Measurements from ENCODE around the gene SFXN5.

The SFXN5 gene

DNA sequence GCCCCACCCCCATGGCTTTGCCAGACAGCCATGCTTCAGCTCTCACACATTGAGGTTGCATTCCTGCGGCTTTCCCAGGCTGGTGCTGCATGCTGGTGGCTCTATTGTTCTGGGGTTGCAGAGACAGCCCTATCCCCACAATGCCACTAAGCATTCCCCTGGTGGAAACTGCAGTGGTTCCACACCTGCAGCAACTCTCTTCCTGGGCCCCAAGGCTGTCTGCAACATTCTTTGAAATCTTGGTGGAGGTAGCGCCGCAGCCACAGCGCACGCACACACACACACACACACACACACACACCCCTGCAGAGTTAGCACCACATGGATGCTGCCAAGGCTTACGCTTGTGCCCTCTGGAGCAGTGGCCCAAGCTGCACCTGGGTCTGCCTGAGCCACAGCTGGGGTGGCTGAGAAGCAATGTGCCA lies 21.4 kb downstream of the SFXN5 start:
- H3K27me3 ChIP-seq, result no peaks in the 10 kb centered on the region
- DNase-seq, result no peak

DNA sequence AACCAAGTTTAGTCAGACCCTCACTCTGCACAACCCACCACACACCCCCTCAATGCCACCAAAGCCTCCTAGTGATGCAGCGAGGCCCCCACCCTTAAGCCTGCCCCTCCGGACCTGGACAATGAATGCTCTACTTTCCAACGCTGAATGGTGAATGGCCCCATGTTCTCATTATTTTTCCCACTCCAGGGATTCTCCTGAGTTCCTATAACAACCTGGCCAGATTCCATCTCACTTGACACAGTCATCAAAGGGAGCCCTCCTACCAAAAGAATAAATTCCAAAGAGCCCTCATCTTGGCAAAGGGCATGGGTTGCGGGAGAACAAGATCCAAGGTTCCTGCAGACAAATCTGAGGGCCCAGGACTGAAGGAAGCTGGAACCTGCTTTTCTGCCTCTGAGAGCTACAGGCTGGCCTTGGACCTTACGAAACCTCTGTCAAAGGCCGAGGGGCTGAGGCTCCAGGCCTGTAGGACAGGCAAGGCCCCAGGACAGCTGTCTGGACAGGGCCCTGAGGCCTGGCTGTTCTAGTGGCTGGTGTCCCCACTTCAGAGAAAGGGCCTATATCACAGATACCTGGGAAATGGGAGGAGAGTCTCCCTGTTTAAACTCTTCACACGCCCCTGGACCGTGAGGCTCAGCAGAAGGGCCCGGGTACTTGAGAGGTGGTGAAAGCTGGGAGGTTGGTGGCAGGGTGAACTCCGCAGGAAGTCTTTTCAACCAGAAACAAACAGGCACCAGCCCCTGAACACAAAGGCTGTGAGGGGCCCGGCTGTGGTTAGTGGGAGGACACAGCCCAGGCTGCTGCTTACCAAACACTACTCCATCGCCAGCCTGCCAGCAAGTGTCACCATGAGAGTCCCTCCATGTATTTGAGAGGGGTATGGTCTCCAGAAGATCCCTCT lies 27.3 kb downstream of the SFXN5 start:
- Histone ChIP-seq H3K4me1 (no peaks in the 10 kb centered on the region), H3K9me3 (no peaks in the 10 kb centered on the region), H3K27me3 (no peaks in the 10 kb centered on the region), H3K36me3 (no peaks in the 10 kb centered on the region), H3K4me3 (ENCODE audit: low read depth, low read length) (no peak overlapping the region)
- DNase-seq, result no peak
- TF ChIP-seq, protein P1, sequence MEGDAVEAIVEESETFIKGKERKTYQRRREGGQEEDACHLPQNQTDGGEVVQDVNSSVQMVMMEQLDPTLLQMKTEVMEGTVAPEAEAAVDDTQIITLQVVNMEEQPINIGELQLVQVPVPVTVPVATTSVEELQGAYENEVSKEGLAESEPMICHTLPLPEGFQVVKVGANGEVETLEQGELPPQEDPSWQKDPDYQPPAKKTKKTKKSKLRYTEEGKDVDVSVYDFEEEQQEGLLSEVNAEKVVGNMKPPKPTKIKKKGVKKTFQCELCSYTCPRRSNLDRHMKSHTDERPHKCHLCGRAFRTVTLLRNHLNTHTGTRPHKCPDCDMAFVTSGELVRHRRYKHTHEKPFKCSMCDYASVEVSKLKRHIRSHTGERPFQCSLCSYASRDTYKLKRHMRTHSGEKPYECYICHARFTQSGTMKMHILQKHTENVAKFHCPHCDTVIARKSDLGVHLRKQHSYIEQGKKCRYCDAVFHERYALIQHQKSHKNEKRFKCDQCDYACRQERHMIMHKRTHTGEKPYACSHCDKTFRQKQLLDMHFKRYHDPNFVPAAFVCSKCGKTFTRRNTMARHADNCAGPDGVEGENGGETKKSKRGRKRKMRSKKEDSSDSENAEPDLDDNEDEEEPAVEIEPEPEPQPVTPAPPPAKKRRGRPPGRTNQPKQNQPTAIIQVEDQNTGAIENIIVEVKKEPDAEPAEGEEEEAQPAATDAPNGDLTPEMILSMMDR (IDR thresholded peaks at IDR 0.05; ENCODE audit: low read depth, low read length), result no peak

More for the DNA sequence above, 21.4 kb downstream of the SFXN5 start:
- Histone ChIP-seq H3K4me3 (ENCODE audit: low read depth, low read length) (no peak overlapping the region), H3K4me1 (no peaks in the 10 kb centered on the region), H3K36me3 (no peaks in the 10 kb centered on the region), H3K9me3 (no peaks in the 10 kb centered on the region)
- TF ChIP-seq, protein P1 (IDR thresholded peaks at IDR 0.05; ENCODE audit: low read depth, low read length), result no peak

DNA sequence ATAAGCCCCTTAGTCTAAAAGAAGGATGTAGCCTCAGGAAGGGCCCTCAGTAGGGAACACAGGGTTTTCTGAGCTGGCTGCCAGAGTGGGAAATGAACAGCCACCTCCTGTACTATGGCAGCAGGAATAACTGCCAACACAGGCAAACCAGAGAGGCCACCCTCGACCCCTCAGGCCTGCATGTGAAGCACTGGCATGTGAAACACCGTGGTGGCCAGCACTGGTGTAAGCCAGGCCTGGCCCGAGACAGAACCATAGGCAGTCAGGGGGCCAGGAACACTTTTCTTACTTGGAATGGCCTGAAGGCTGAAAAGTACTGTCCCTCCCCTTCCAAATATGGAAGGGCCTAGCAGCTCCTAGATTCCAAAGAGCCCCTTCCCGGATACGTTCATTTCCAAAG lies 28.2 kb downstream of the SFXN5 start:
- no peak for DNase-seq
- no peaks in the 10 kb centered on the region for H3K4me1 ChIP-seq
- no peaks in the 10 kb centered on the region for H3K27me3 ChIP-seq
- H3K36me3 ChIP-seq, result no peaks in the 10 kb centered on the region
- no peaks in the 10 kb centered on the region for H3K9me3 ChIP-seq
- TF ChIP-seq, protein P1 (IDR thresholded peaks at IDR 0.05; ENCODE audit: low read depth, low read length), result no peak
- H3K4me3 ChIP-seq (ENCODE audit: low read depth, low read length), result no peak overlapping the region

DNA sequence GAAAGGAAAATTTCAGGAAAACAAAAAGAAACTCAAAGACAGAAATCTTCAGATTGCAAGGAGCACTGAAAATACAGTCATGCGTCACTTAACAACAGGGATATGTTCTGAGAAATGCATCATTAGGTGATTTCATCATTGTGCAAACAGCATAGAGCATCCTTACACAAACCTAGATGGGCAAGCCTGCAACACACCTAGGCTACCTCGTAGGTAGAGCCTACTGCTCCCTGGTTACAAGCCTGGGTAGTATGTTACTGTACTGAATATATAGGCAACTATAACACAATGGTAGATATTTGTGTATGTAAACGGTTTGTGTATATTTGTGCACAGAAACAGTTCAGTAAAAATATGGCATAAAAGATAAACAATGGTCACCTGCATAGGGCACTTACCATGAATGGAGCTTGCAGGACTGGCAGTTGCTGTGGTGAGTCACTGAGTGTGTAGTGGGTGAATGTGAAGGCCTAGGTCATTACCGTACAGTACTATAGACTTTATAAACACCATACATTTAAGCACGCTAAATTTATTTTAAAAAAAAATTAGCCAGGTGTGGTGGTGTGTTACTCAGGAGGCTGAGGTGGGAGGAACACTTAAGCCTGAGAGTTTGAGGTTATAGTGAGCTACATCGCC lies 33.4 kb downstream of the SFXN5 start:
- H3K4me1 ChIP-seq, result no peaks in the 10 kb centered on the region
- no peak for DNase-seq

DNA sequence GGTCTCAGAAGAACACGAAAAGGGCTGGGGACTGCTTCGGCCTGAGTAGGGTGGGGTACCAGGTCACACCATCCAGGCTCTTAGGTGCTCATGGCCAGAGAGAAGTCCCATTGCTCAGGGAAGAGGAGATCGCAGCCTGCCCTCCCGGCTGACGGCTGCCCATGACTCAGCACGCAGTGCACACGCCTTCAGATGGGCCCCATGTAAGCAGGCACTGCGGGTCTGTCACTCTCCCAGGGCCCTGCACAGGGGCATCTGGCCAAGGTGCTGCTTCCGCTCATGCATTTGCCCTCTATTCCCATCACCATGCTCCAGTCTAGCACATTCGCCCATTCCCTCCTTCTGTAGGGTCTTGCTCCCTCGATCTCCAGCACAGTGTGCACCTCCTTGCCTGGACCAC lies 34.7 kb downstream of the SFXN5 start:
- TF ChIP-seq, protein P1 (IDR thresholded peaks at IDR 0.05; ENCODE audit: low read depth, low read length), result no peak
- no peaks in the 10 kb centered on the region for H3K4me1 ChIP-seq
- H3K4me3 ChIP-seq (ENCODE audit: low read depth, low read length), result no peak overlapping the region
- peak; percentile 17 for DNase-seq
- H3K9me3 ChIP-seq, result no peaks in the 10 kb centered on the region
- no peaks in the 10 kb centered on the region for H3K27me3 ChIP-seq
- no peaks in the 10 kb centered on the region for H3K36me3 ChIP-seq

More for the DNA sequence above, 33.4 kb downstream of the SFXN5 start:
- H3K4me3 ChIP-seq (ENCODE audit: low read depth, low read length), result no peak overlapping the region
- H3K36me3 ChIP-seq, result no peaks in the 10 kb centered on the region
- no peaks in the 10 kb centered on the region for H3K27me3 ChIP-seq
- TF ChIP-seq, protein P1 (IDR thresholded peaks at IDR 0.05; ENCODE audit: low read depth, low read length), result no peak
- no peaks in the 10 kb centered on the region for H3K9me3 ChIP-seq

All from BE2C (cell line).